NOMO-1 treated with dmso at 0.1 percent for 144 hours (cell line): Measurements from ENCODE around the gene SETD5.
A peak's percentile ranks its signal among the peaks of the same experiment; 100 is the strongest.
"Not testable (repeated sequence)": the region's sequence is repeated elsewhere in the genome, so short reads cannot be mapped to it uniquely, and the experiment has no call there.

Source experiments
- DNase-seq: peaks from one replicate; lab custom pipeline; 2025; ENCODE audit not compliant: unreplicated experiment; lab: John Stamatoyannopoulos, UW

SETD5 gene

GRCh38 chr3:9448643-9449042, 51.2 kb downstream of the SETD5 start:
- DNase-seq = no peak

- DNase-seq = no peak
These were observed 52.7 kb downstream of the SETD5 start for GRCh38 chr3:9450126-9450525.

- no peak for DNase-seq
These were observed 53.6 kb downstream of the SETD5 start for GRCh38 chr3:9450991-9451390.

- DNase-seq = no peak
These were observed 55.0 kb downstream of the SETD5 start for GRCh38 chr3:9452417-9452816.

GRCh38 chr3:9455596-9456131, 58.2 kb downstream of the SETD5 start:
- DNase-seq = no peak

GRCh38 chr3:9467451-9467850, 70.0 kb downstream of the SETD5 start:
- no peak for DNase-seq

- DNase-seq = no peak
These were observed 71.0 kb downstream of the SETD5 start for GRCh38 chr3:9468460-9468859.

- no peak for DNase-seq
These were observed 72.6 kb downstream of the SETD5 start for GRCh38 chr3:9469986-9470385.

- no peak for DNase-seq
These were observed 76.2 kb downstream of the SETD5 start for GRCh38 chr3:9473496-9474065.

- DNase-seq = no peak
These were observed 77.1 kb downstream of the SETD5 start for GRCh38 chr3:9474482-9474881.

GRCh38 chr3:9476935-9477334, 79.5 kb downstream of the SETD5 start:
- no peak for DNase-seq

GRCh38 chr3:9480265-9480664, 82.8 kb downstream of the SETD5 start:
- DNase-seq = no peak

GRCh38 chr3:9485248-9485647, 87.8 kb downstream of the SETD5 start:
- no peak for DNase-seq

- DNase-seq = no peak
These were observed 94.1 kb downstream of the SETD5 start for GRCh38 chr3:9491506-9491905.

- DNase-seq = not testable (repeated sequence)
These were observed 96.6 kb downstream of the SETD5 start for GRCh38 chr3:9494036-9494435.

GRCh38 chr3:9496893-9497292, 99.5 kb downstream of the SETD5 start:
- no peak for DNase-seq

GRCh38 chr3:9497821-9498565, 100.6 kb downstream of the SETD5 start:
- DNase-seq = no peak

- no peak for DNase-seq
These were observed 101.4 kb downstream of the SETD5 start for GRCh38 chr3:9498781-9499180.

- no peak for DNase-seq
These were observed 102.2 kb downstream of the SETD5 start for GRCh38 chr3:9499455-9500107.

GRCh38 chr3:9500108-9501050, 103.0 kb downstream of the SETD5 start:
- peak; percentile 21 for DNase-seq

GRCh38 chr3:9501226-9501625, 103.8 kb downstream of the SETD5 start:
- DNase-seq = no peak
